HAP-1 (cell line): ENCODE measurements around the gene SGCB.

ENCODE experiments used
- DNase-seq, 2 experiments: peaks; one replicate each; pipeline ENCODE4 v3.0.0-alpha.2; 2016 to 2020; ENCODE audit warnings: low spot score in 2 of 2
- H3K27me3 ChIP-seq: fragments of 250-450 bp; sonication (Bioruptor Pico); 2 replicates; pipeline ENCODE4 v1.5.1; 2020; ENCODE audit warnings: low read depth, mild to moderate bottlenecking, moderate library complexity
- H3K36me3 ChIP-seq: fragments of 250-450 bp; sonication (Bioruptor Pico); replicated peaks from 2 replicates; pipeline ENCODE4 v1.5.1; 2020; ENCODE audit warnings: mild to moderate bottlenecking
- H3K4me1 ChIP-seq: fragments of 250-450 bp; sonication (Bioruptor Pico); 2 replicates; pipeline ENCODE4 v1.5.1; 2020; ENCODE audit warnings: mild to moderate bottlenecking
- H3K4me3 ChIP-seq: fragments of 250-450 bp; sonication (Bioruptor Pico); 2 replicates; pipeline ENCODE4 v1.5.1; 2020; ENCODE audit warnings: mild to moderate bottlenecking, moderate library complexity
- H3K9me3 ChIP-seq: fragments of 250-450 bp; sonication (Bioruptor Pico); 2 replicates; pipeline ENCODE4 v1.5.1; 2020; ENCODE audit warnings: mild to moderate bottlenecking, moderate library complexity
- in situ Hi-C: fragments of 300-500 bp; cut with MboI; formaldehyde crosslinking; loops from 3 replicates; pipeline ENCODE4 v1.14.3; 2020; ENCODE audit warnings: low sequenced_read_pairs, inconsistent platforms, mixed read lengths

The SGCB gene

GRCh38 chr4:52010986-52011385 is 27.1 kb downstream of the SGCB start:
- in situ Hi-C loops, result no loop called here
- no peaks in the 10 kb centered on the region for H3K9me3 ChIP-seq
- H3K27me3 ChIP-seq, result no peaks in the 10 kb centered on the region
- H3K36me3 ChIP-seq, result no peaks in the 10 kb centered on the region
- 0 out of 2 replicates have a peak, but pooled peaks cover 3% of the 10 kb centered on the region for H3K4me1 ChIP-seq
- DNase-seq, result no peak
- H3K4me3 ChIP-seq, result no peak overlapping the region

GRCh38 chr4:52006887-52007286 is 31.2 kb downstream of the SGCB start:
- Histone ChIP-seq H3K4me1 (no peaks in the 10 kb centered on the region), H3K36me3 (no peaks in the 10 kb centered on the region), H3K4me3 (no peak overlapping the region), H3K27me3 (no peaks in the 10 kb centered on the region), H3K9me3 (no peaks in the 10 kb centered on the region)
- in situ Hi-C loops, result no loop called here
- no peak for DNase-seq

- Histone ChIP-seq H3K4me1 (no peaks in the 10 kb centered on the region), H3K4me3 (no peak overlapping the region), H3K9me3 (no peaks in the 10 kb centered on the region), H3K36me3 (no peaks in the 10 kb centered on the region), H3K27me3 (no peaks in the 10 kb centered on the region)
- in situ Hi-C loops, result no loop called here
- no peak for DNase-seq
These were observed 32.4 kb downstream of the SGCB start for GRCh38 chr4:52005604-52006273.

- no peaks in the 10 kb centered on the region for H3K4me1 ChIP-seq
- no peak overlapping the region for H3K4me3 ChIP-seq
- H3K9me3 ChIP-seq, result no peaks in the 10 kb centered on the region
- no peak for DNase-seq
- in situ Hi-C loops, result no loop called here
- H3K27me3 ChIP-seq, result no peaks in the 10 kb centered on the region
- no peaks in the 10 kb centered on the region for H3K36me3 ChIP-seq
These were observed 33.7 kb downstream of the SGCB start for GRCh38 chr4:52004414-52004813.

- H3K4me3 ChIP-seq, result no peak overlapping the region
- no peaks in the 10 kb centered on the region for H3K36me3 ChIP-seq
- H3K4me1 ChIP-seq, result no peaks in the 10 kb centered on the region
- no peak for DNase-seq
- no peaks in the 10 kb centered on the region for H3K27me3 ChIP-seq
- H3K9me3 ChIP-seq, result no peaks in the 10 kb centered on the region
- in situ Hi-C loops, result no loop called here
These were observed 36.5 kb downstream of the SGCB start for GRCh38 chr4:52001616-52002015.

GRCh38 chr4:51999250-51999649 is 38.8 kb downstream of the SGCB start:
- H3K4me1 ChIP-seq, result no peaks in the 10 kb centered on the region
- no peaks in the 10 kb centered on the region for H3K9me3 ChIP-seq
- H3K27me3 ChIP-seq, result no peaks in the 10 kb centered on the region
- in situ Hi-C loops, result no loop called here
- no peak for DNase-seq
- H3K36me3 ChIP-seq, result no peaks in the 10 kb centered on the region
- no peak overlapping the region for H3K4me3 ChIP-seq

- H3K36me3 ChIP-seq, result no peaks in the 10 kb centered on the region
- in situ Hi-C loops, result no loop called here
- no peaks in the 10 kb centered on the region for H3K4me1 ChIP-seq
- H3K9me3 ChIP-seq, result no peaks in the 10 kb centered on the region
- no peaks in the 10 kb centered on the region for H3K27me3 ChIP-seq
- DNase-seq, result no peak
- no peak overlapping the region for H3K4me3 ChIP-seq
These were observed 39.3 kb downstream of the SGCB start for GRCh38 chr4:51998837-51999236.

- in situ Hi-C loops, result no loop called here
- Histone ChIP-seq H3K9me3 (no peaks in the 10 kb centered on the region), H3K27me3 (no peaks in the 10 kb centered on the region), H3K4me1 (no peaks in the 10 kb centered on the region), H3K36me3 (no peaks in the 10 kb centered on the region), H3K4me3 (no peak overlapping the region)
- no peak for DNase-seq
These were observed 40.5 kb downstream of the SGCB start for GRCh38 chr4:51997647-51998046.

- no peaks in the 10 kb centered on the region for H3K9me3 ChIP-seq
- no peaks in the 10 kb centered on the region for H3K4me1 ChIP-seq
- in situ Hi-C loops, result no loop called here
These were observed 42.4 kb downstream of the SGCB start for GRCh38 chr4:51995647-51996220.

More at GRCh38 chr4:51995647-51996220, 42.4 kb downstream of the SGCB start:
- DNase-seq, result no peak
- Histone ChIP-seq H3K4me3 (no peak overlapping the region), H3K36me3 (no peaks in the 10 kb centered on the region), H3K27me3 (no peaks in the 10 kb centered on the region)
